GM23248 (cell line): ENCODE data around the gene MEGF11.

Source experiments
- EZH2 ChIP-seq: fragments of 200-600 bp; sonication (generic); IDR thresholded peaks from 2 replicates; pipeline ENCODE4 v1.6.1; 2018; ENCODE audit warnings: antibody characterized with exemption, mild to moderate bottlenecking; ENCODE audit not compliant: insufficient read depth, poor library complexity, severe bottlenecking
- EZH2phosphoT487 ChIP-seq: fragments of 200-600 bp; sonication (generic); IDR thresholded peaks from 2 replicates; pipeline ENCODE4 v1.6.1; 2018; ENCODE audit warnings: antibody characterized with exemption, moderate library complexity, mild to moderate bottlenecking, low read depth; ENCODE audit not compliant: insufficient read depth

- no peak for TF ChIP-seq EZH2
- TF ChIP-seq EZH2phosphoT487: no peak
Observed at GRCh38 chr15:66036859-66037258, 216.7 kb downstream of the MEGF11 start.
